Neural cell (in vitro differentiated cells): Measurements from ENCODE around the gene CDK11B. TPM values are rescaled to one million over a fixed set of nuclear protein-coding genes. Genes with fewer than 3 reads are reported as not detected.

Experiments used
- H2AFZ ChIP-seq: fragments of 200-600, 300-800 bp; sonication (generic), shearing (Covaris generic); 2 replicates; pipeline ENCODE4 v1.6.0; 2014; ENCODE audit warnings: low read depth, mild to moderate bottlenecking, antibody characterized with exemption, low read length, moderate library complexity
- H3F3A ChIP-seq: fragments of 200-600 bp; shearing (Covaris generic); 2 replicates; pipeline ENCODE4 v1.6.1; 2016; ENCODE audit warnings: mild to moderate bottlenecking, moderate library complexity, mixed read lengths, antibody characterized with exemption, low read length; ENCODE audit not compliant: insufficient read depth, poor library complexity, severe bottlenecking
- H3K27ac ChIP-seq: fragments of 200-600, 300-800 bp; sonication (generic), shearing (Covaris generic); 2 replicates; pipeline ENCODE4 v1.5.1; 2014; ENCODE audit warnings: mild to moderate bottlenecking, low read length, moderate library complexity
- H3K27me3 ChIP-seq: fragments of 300-800, 200-600 bp; sonication (generic), shearing (Covaris generic); 2 replicates; pipeline ENCODE4 v1.6.0; 2014; ENCODE audit warnings: mild to moderate bottlenecking, low read depth, low read length, moderate library complexity; ENCODE audit not compliant: insufficient read depth
- H3K36me3 ChIP-seq: fragments of 300-800, 200-600 bp; sonication (generic), shearing (Covaris generic); 2 replicates; pipeline ENCODE4 v1.5.1; 2014; ENCODE audit warnings: mild to moderate bottlenecking, antibody characterized with exemption, low read length, moderate library complexity; ENCODE audit not compliant: insufficient read depth
- H3K4me2 ChIP-seq: fragments of 300-800, 200-600 bp; sonication (generic), shearing (Covaris generic); 2 replicates; pipeline ENCODE4 v1.6.0; 2014; ENCODE audit warnings: mild to moderate bottlenecking, low read length
- H3K4me3 ChIP-seq: fragments of 300-800, 200-600 bp; sonication (generic), shearing (Covaris generic); 2 replicates; pipeline ENCODE4 v1.5.1; 2014; ENCODE audit warnings: mild to moderate bottlenecking, low read length, moderate library complexity
- H3K79me2 ChIP-seq: fragments of 200-600 bp; shearing (Covaris generic); replicated peaks from 2 replicates; pipeline ENCODE4 v1.6.0; 2014; ENCODE audit warnings: mild to moderate bottlenecking, low read length, moderate library complexity; ENCODE audit not compliant: insufficient read depth
- H3K9ac ChIP-seq: fragments of 300-800, 200-600 bp; sonication (generic), shearing (Covaris generic); 2 replicates; pipeline ENCODE4 v1.6.1; 2016; ENCODE audit warnings: mild to moderate bottlenecking, low read length, mixed read lengths
- H3K9me2 ChIP-seq: fragments of 200-600 bp; shearing (Covaris generic); 2 replicates; pipeline ENCODE4 v1.6.1; 2016; ENCODE audit warnings: mild to moderate bottlenecking, low read length, mixed read lengths; ENCODE audit not compliant: insufficient read depth
- H3K9me3 ChIP-seq: fragments of 200-600, 300-800 bp; sonication (generic), shearing (Covaris generic); 2 replicates; pipeline ENCODE4 v1.6.1; 2016; ENCODE audit warnings: mild to moderate bottlenecking, mixed run types, low read length, moderate library complexity, mixed read lengths
- H4K20me1 ChIP-seq: fragments of 200-600 bp; shearing (Covaris generic); 2 replicates; pipeline ENCODE4 v1.6.1; 2016; ENCODE audit warnings: mild to moderate bottlenecking, mixed run types; ENCODE audit not compliant: insufficient read depth
- EP300 ChIP-seq: fragments of 450-650 bp; conservative IDR thresholded peaks from 2 replicates; pipeline ENCODE4 v1.6.1; 2014; ENCODE audit warnings: antibody characterized with exemption, mild to moderate bottlenecking, moderate library complexity; ENCODE audit not compliant: poor library complexity, severe bottlenecking
- EZH2 ChIP-seq: fragments of 200-600, 300-800 bp; shearing (Covaris generic), sonication (generic); IDR thresholded peaks from 2 replicates; pipeline ENCODE4 v1.6.1; 2014; ENCODE audit warnings: antibody characterized with exemption, low read length, borderline replicate concordance, mild to moderate bottlenecking; ENCODE audit not compliant: insufficient read depth, poor library complexity, severe bottlenecking
- MXI1 ChIP-seq: fragments of 450-650 bp; conservative IDR thresholded peaks from 2 replicates; pipeline ENCODE4 v1.6.1; 2014; ENCODE audit warnings: antibody characterized with exemption, mild to moderate bottlenecking; ENCODE audit not compliant: poor library complexity, severe bottlenecking
- POLR2AphosphoS5 ChIP-seq: IDR thresholded peaks from 2 replicates; pipeline ENCODE4 v1.6.1; 2012
- RAD21 ChIP-seq: fragments of 450-650 bp; conservative IDR thresholded peaks from 2 replicates; pipeline ENCODE4 v1.6.1; 2014; ENCODE audit warnings: antibody characterized with exemption, mild to moderate bottlenecking, moderate library complexity
- REST ChIP-seq: IDR thresholded peaks from 2 replicates; pipeline ENCODE4 v1.6.1; 2012; ENCODE audit warnings: borderline replicate concordance
- SMC3 ChIP-seq: fragments of 450-650 bp; conservative IDR thresholded peaks from 2 replicates; pipeline ENCODE4 v1.6.1; 2014; ENCODE audit warnings: antibody characterized with exemption, mild to moderate bottlenecking, moderate library complexity; ENCODE audit not compliant: poor library complexity
- TAF1 ChIP-seq: IDR thresholded peaks from 2 replicates; pipeline ENCODE4 v1.6.1; 2012; ENCODE audit warnings: low read depth
- polyA plus RNA-seq: library from polyadenylated mRNA; depleted of rRNA; stranded (reverse); fragments of >200 nt; gene quantifications from 2 replicates; pipeline ENCODE4 v1.2.3, GENCODE V29; 2014
- TF ChIP-seq, protein P1 (sequence below): fragments of 450-650 bp; IDR thresholded peaks from 2 replicates; pipeline ENCODE4 v1.5.1; 2014; ENCODE audit warnings: antibody characterized with exemption, mild to moderate bottlenecking, moderate library complexity; ENCODE audit not compliant: poor library complexity, severe bottlenecking

Gene CDK11B
- polyA plus RNA-seq, 1 donor from 2014 or later: 9.6 TPM

GRCh38 chr1:1623181-1623630 is 35.6 kb downstream of the CDK11B start:
- Histone ChIP-seq H3K27ac (no peak overlapping the region), H3K4me3 (no peak overlapping the region), H3F3A (no peaks in the 10 kb centered on the region), H3K9ac (no peak overlapping the region), H3K36me3 (peaks cover 2% of the 10 kb centered on the region), H2AFZ (no peak overlapping the region), H3K79me2 (no peaks in the 10 kb centered on the region), H3K9me2 (no peaks in the 10 kb centered on the region), H3K4me2 (no peak overlapping the region), H3K9me3 (no peaks in the 10 kb centered on the region), H3K27me3 (no peaks in the 10 kb centered on the region), H4K20me1 (no peaks in the 10 kb centered on the region)
- TF ChIP-seq, protein P1, sequence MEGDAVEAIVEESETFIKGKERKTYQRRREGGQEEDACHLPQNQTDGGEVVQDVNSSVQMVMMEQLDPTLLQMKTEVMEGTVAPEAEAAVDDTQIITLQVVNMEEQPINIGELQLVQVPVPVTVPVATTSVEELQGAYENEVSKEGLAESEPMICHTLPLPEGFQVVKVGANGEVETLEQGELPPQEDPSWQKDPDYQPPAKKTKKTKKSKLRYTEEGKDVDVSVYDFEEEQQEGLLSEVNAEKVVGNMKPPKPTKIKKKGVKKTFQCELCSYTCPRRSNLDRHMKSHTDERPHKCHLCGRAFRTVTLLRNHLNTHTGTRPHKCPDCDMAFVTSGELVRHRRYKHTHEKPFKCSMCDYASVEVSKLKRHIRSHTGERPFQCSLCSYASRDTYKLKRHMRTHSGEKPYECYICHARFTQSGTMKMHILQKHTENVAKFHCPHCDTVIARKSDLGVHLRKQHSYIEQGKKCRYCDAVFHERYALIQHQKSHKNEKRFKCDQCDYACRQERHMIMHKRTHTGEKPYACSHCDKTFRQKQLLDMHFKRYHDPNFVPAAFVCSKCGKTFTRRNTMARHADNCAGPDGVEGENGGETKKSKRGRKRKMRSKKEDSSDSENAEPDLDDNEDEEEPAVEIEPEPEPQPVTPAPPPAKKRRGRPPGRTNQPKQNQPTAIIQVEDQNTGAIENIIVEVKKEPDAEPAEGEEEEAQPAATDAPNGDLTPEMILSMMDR: no peak
- no peak for TF ChIP-seq POLR2AphosphoS5
- no peak for TF ChIP-seq REST
- no peak for TF ChIP-seq SMC3

GRCh38 chr1:1622788-1623094 is 36.1 kb downstream of the CDK11B start:
- no peaks in the 10 kb centered on the region for H4K20me1 ChIP-seq
- H3K4me3 ChIP-seq: no peak overlapping the region
- H3K36me3 ChIP-seq: no peaks in the 10 kb centered on the region
- H3K27ac ChIP-seq: no peak overlapping the region
- no peaks in the 10 kb centered on the region for H3K9me2 ChIP-seq
- H3K27me3 ChIP-seq: no peaks in the 10 kb centered on the region
- no peak overlapping the region for H3K9ac ChIP-seq
- no peaks in the 10 kb centered on the region for H3K79me2 ChIP-seq
- H3K4me2 ChIP-seq: no peak overlapping the region
- H3F3A ChIP-seq: no peaks in the 10 kb centered on the region
- no peak overlapping the region for H2AFZ ChIP-seq
- TF ChIP-seq, protein P1: no peak
- TF ChIP-seq MXI1: no peak
- TF ChIP-seq TAF1: no peak
- TF ChIP-seq SMC3: no peak
- no peak for TF ChIP-seq EP300
- no peak for TF ChIP-seq EZH2
- TF ChIP-seq RAD21: no peak
- TF ChIP-seq REST: no peak
- TF ChIP-seq POLR2AphosphoS5: no peak
- H3K9me3 ChIP-seq: no peaks in the 10 kb centered on the region
